T-helper 22 cell (primary cell): ENCODE results near the gene WEE1.
"Not testable (repeated sequence)": the region's sequence is repeated elsewhere in the genome, so short reads cannot be mapped to it uniquely, and the experiment has no call there.

ENCODE experiments used
- DNase-seq: peaks from one replicate; pipeline ENCODE4 v3.0.0-alpha.2; 2020; ENCODE audit warnings: low read depth

Gene WEE1

GRCh38 chr11:9622353-9622752 lies 48.9 kb downstream of the WEE1 start:
- DNase-seq: not testable (repeated sequence)

- DNase-seq: not testable (repeated sequence)
Measured at GRCh38 chr11:9623053-9623452, 49.6 kb downstream of the WEE1 start.

- no peak for DNase-seq
Measured at GRCh38 chr11:9624448-9624847, 51.0 kb downstream of the WEE1 start.

- DNase-seq: no peak
Measured at GRCh38 chr11:9625162-9625561, 51.7 kb downstream of the WEE1 start.

DNA sequence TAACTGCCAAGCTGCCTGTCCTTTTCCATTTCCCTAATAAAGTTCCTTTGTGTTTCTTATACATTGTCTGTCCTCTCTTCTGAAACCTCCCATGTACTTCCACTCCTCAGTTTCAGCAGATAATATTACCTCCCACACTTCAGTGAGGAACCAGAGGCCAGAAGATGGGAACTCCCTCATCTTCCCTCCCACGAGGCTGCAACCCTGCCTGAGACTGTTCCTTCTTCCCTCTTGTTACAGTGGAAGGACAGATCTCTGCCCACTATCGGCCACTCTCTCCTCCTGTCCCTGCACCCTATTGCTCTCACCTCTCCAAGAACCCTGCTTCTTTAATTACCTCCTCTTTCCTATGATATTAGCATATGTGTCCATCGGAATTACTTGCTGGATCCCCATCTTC lies 52.3 kb downstream of the WEE1 start:
- no peak for DNase-seq

GRCh38 chr11:9626496-9627394 lies 53.3 kb downstream of the WEE1 start:
- DNase-seq: no peak

- no peak for DNase-seq
Measured at GRCh38 chr11:9629064-9629463, 55.6 kb downstream of the WEE1 start.

GRCh38 chr11:9633679-9634078 lies 60.2 kb downstream of the WEE1 start:
- DNase-seq: no peak

DNA sequence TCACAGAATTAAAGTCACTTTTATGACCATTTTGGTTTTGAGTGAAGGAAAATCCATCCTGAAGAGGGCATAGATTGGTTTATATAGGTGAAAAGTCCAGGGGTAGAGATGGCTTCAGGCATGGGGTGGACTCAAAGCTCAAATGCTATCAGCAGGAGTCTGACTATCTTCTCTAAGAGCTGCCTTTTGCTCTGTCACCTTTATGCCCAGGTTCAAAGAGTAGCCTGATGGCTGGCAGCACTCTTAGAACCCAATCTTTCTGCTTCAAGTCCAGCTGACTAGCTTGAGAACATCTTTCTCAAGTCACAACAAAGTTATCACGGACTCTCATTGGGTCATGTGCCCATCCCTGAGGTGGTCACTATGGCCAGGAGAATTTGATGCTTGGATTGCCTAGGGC lies 63.2 kb downstream of the WEE1 start:
- no peak for DNase-seq

- no peak for DNase-seq
Measured at GRCh38 chr11:9639099-9639498, 65.6 kb downstream of the WEE1 start.
